DND-41 (cell line): ENCODE measurements around the gene TMEM89.

ENCODE experiments used
- EZH2 ChIP-seq: IDR thresholded peaks from 3 replicates; pipeline ENCODE4 v1.6.1; 2012; ENCODE audit warnings: borderline replicate concordance, low read depth, mild to moderate bottlenecking, moderate library complexity, low read length, inconsistent platforms; ENCODE audit not compliant: severe bottlenecking
- TF ChIP-seq, protein P1 (sequence below): IDR thresholded peaks from 2 replicates; pipeline ENCODE4 v1.5.1; 2012; ENCODE audit warnings: borderline replicate concordance, low read length, moderate library complexity, mild to moderate bottlenecking; ENCODE audit not compliant: poor library complexity, severe bottlenecking; ENCODE audit errors: extremely low read depth

DNA sequence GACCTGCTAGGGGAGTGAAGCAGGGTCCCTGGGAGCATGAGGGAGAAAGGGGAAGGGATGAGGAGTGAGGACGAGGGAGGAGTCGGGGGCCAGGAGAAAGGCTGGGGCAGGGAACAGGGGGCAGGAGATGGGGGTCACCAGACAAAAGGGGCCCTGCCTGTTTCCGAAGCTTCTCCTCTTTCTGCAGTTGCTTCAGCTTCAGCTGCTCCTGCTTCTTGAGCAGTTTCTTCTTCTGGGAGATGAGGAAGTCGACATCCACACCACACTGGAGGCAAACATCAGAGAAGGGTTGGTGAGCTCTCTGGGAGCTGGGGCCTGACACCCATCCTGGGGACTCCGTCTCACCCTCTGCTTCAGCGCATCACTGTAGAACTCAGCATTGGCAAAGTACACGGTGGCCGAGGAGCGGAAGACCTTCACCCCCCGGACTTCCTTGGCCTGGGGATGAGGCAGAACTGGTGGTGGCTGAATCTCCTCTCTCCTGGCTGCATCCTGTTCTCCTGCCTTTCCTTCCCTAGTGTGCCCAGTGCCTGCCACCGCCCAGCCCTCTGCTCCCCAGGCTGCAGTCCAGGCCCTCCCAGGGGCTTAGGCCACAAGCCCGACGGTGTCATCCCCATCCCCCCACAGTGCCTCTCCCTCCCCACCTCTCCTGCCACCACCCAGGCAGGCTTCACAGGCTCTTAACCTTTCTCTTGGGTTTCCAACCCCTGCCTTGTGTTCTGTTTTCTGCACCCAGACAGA, 6.9 kb upstream of the TMEM89 start:
- TF ChIP-seq, protein P1, sequence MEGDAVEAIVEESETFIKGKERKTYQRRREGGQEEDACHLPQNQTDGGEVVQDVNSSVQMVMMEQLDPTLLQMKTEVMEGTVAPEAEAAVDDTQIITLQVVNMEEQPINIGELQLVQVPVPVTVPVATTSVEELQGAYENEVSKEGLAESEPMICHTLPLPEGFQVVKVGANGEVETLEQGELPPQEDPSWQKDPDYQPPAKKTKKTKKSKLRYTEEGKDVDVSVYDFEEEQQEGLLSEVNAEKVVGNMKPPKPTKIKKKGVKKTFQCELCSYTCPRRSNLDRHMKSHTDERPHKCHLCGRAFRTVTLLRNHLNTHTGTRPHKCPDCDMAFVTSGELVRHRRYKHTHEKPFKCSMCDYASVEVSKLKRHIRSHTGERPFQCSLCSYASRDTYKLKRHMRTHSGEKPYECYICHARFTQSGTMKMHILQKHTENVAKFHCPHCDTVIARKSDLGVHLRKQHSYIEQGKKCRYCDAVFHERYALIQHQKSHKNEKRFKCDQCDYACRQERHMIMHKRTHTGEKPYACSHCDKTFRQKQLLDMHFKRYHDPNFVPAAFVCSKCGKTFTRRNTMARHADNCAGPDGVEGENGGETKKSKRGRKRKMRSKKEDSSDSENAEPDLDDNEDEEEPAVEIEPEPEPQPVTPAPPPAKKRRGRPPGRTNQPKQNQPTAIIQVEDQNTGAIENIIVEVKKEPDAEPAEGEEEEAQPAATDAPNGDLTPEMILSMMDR: no peak
- no peak for TF ChIP-seq EZH2
